Activated T-cell treated with anti-CD3 and anti-CD28 coated beads, Interleukin-2, amount 50 U/mL, for 72 hours (primary cell): ENCODE results near the gene IP6K3. TPM values are rescaled to one million over a fixed set of nuclear protein-coding genes. Genes with fewer than 3 reads are reported as not detected.

Experiments used
- ATAC-seq, 2 donors: fragments of 150-1000 bp; cut with Tn5 transposase; replicated peaks in 1 of 2; 2 replicates each; pipeline ENCODE4 v1.10.0; 2021; ENCODE audit warnings: moderate library complexity in 2 of 2, mild to moderate bottlenecking in 1 of 2
- DNase-seq, 2 donors: peaks; one replicate each; pipeline ENCODE4 v3.0.0; 2021 to 2022; ENCODE audit warnings: mixed read lengths in 1 of 2
- H3K27ac Mint-ChIP-seq: one replicate; pipeline ENCODE4 v1.8.0; 2022; ENCODE audit warnings: mild to moderate bottlenecking, moderate library complexity, mixed read lengths
- H3K27me3 Mint-ChIP-seq: one replicate; pipeline ENCODE4 v1.8.0; 2022; ENCODE audit warnings: low read depth, mixed read lengths
- H3K36me3 Mint-ChIP-seq, 2 donors: one replicate each; pipeline ENCODE4 v1.8.0; 2022; ENCODE audit warnings: mixed read lengths in 2 of 2, mild to moderate bottlenecking in 1 of 2; ENCODE audit not compliant: insufficient read depth in 2 of 2
- H3K4me1 Mint-ChIP-seq: one replicate; pipeline ENCODE4 v1.8.0; 2022; ENCODE audit warnings: low read depth, mixed read lengths
- H3K4me3 Mint-ChIP-seq, 2 donors: one replicate each; pipeline ENCODE4 v1.8.0; 2022; ENCODE audit warnings: mild to moderate bottlenecking in 2 of 2, mixed read lengths in 2 of 2, moderate library complexity in 2 of 2
- H3K9me3 Mint-ChIP-seq, 2 donors: one replicate each; pipeline ENCODE4 v1.8.0; 2022; ENCODE audit warnings: mixed read lengths in 2 of 2
- total RNA-seq, 2 donors: library from RNA; stranded (reverse); gene quantifications; one replicate each; pipeline ENCODE4 v1.2.3, GENCODE V29; 2022

Gene IP6K3
- total RNA-seq, 2 donors from 2014 or later: not detected

- no peak for DNase-seq
- no peaks in the 10 kb centered on the region for H3K9me3 Mint-ChIP-seq
- H3K27me3 Mint-ChIP-seq: peaks cover 6% of the 10 kb centered on the region
- no peak overlapping the region for H3K27ac Mint-ChIP-seq
- peaks cover 15% of the 10 kb centered on the region for H3K4me1 Mint-ChIP-seq
- no peak overlapping the region for H3K4me3 Mint-ChIP-seq
- H3K36me3 Mint-ChIP-seq: no peaks in the 10 kb centered on the region
- ATAC-seq: no peak
These were observed 20.0 kb downstream of the IP6K3 start for GRCh38 chr6:33726696-33727095.

- H3K9me3 Mint-ChIP-seq: no peaks in the 10 kb centered on the region
- DNase-seq (no peak), ATAC-seq (no peak)
- no peak overlapping the region for H3K4me3 Mint-ChIP-seq
- peaks cover 6% of the 10 kb centered on the region for H3K27me3 Mint-ChIP-seq
- peaks cover 15% of the 10 kb centered on the region for H3K4me1 Mint-ChIP-seq
- H3K27ac Mint-ChIP-seq: no peak overlapping the region
- H3K36me3 Mint-ChIP-seq: no peaks in the 10 kb centered on the region
These were observed 20.6 kb downstream of the IP6K3 start for GRCh38 chr6:33725891-33726673.

GRCh38 chr6:33725222-33725621, 21.5 kb downstream of the IP6K3 start:
- ATAC-seq (no peak), DNase-seq (no peak)
- H3K4me1 Mint-ChIP-seq: peaks cover 15% of the 10 kb centered on the region
- H3K4me3 Mint-ChIP-seq: no peak overlapping the region
- no peaks in the 10 kb centered on the region for H3K36me3 Mint-ChIP-seq
- no peaks in the 10 kb centered on the region for H3K9me3 Mint-ChIP-seq
- peaks cover 11% of the 10 kb centered on the region for H3K27me3 Mint-ChIP-seq
- H3K27ac Mint-ChIP-seq: no peak overlapping the region

GRCh38 chr6:33724102-33725023, 22.3 kb downstream of the IP6K3 start:
- DNase-seq (no peak), ATAC-seq (no peak)
- H3K9me3 Mint-ChIP-seq: no peaks in the 10 kb centered on the region
- peaks cover 14% of the 10 kb centered on the region for H3K27me3 Mint-ChIP-seq
- H3K4me1 Mint-ChIP-seq: peaks cover 15% of the 10 kb centered on the region
- no peaks in the 10 kb centered on the region for H3K36me3 Mint-ChIP-seq
- H3K4me3 Mint-ChIP-seq: peak overlapping the region in 1 of 2 donors; percentile 31
- peak overlapping the region; percentile 18 for H3K27ac Mint-ChIP-seq

- Mint-ChIP-seq H3K36me3 (no peaks in the 10 kb centered on the region), H3K27me3 (peaks cover 14% of the 10 kb centered on the region), H3K4me3 (no peak overlapping the region), H3K4me1 (peaks cover 15% of the 10 kb centered on the region), H3K9me3 (no peaks in the 10 kb centered on the region), H3K27ac (peak overlapping the region; percentile 20)
- ATAC-seq (no peak), DNase-seq (no peak)
These were observed 23.2 kb downstream of the IP6K3 start for GRCh38 chr6:33723371-33724085.

- Mint-ChIP-seq H3K27ac (no peak overlapping the region), H3K27me3 (peaks cover 14% of the 10 kb centered on the region), H3K9me3 (no peaks in the 10 kb centered on the region), H3K36me3 (no peaks in the 10 kb centered on the region), H3K4me1 (peaks cover 15% of the 10 kb centered on the region), H3K4me3 (no peak overlapping the region)
- no peak for ATAC-seq
- DNase-seq: no peak
These were observed 24.5 kb downstream of the IP6K3 start for GRCh38 chr6:33722103-33722623.

GRCh38 chr6:33721508-33721907, 25.2 kb downstream of the IP6K3 start:
- DNase-seq (no peak), ATAC-seq (no peak)
- H3K4me1 Mint-ChIP-seq: peaks cover 15% of the 10 kb centered on the region
- peaks cover 14% of the 10 kb centered on the region for H3K27me3 Mint-ChIP-seq
- H3K36me3 Mint-ChIP-seq: no peaks in the 10 kb centered on the region
- H3K9me3 Mint-ChIP-seq: no peaks in the 10 kb centered on the region
- no peak overlapping the region for H3K27ac Mint-ChIP-seq
- H3K4me3 Mint-ChIP-seq: no peak overlapping the region

GRCh38 chr6:33720998-33721397, 25.7 kb downstream of the IP6K3 start:
- ATAC-seq (no peak), DNase-seq (no peak)
- no peak overlapping the region for H3K27ac Mint-ChIP-seq
- H3K9me3 Mint-ChIP-seq: no peaks in the 10 kb centered on the region
- H3K27me3 Mint-ChIP-seq: peaks cover 14% of the 10 kb centered on the region
- H3K4me1 Mint-ChIP-seq: peaks cover 15% of the 10 kb centered on the region
- H3K36me3 Mint-ChIP-seq: no peaks in the 10 kb centered on the region
- no peak overlapping the region for H3K4me3 Mint-ChIP-seq

GRCh38 chr6:33719326-33719987, 27.2 kb downstream of the IP6K3 start:
- DNase-seq (no peak), ATAC-seq (no peak)
- Mint-ChIP-seq H3K4me3 (no peak overlapping the region), H3K27me3 (peaks cover 14% of the 10 kb centered on the region), H3K36me3 (no peaks in the 10 kb centered on the region), H3K9me3 (no peaks in the 10 kb centered on the region), H3K4me1 (peaks cover 11% of the 10 kb centered on the region), H3K27ac (no peak overlapping the region)

GRCh38 chr6:33718713-33719112, 28.0 kb downstream of the IP6K3 start:
- peaks cover 3% of the 10 kb centered on the region for H3K4me1 Mint-ChIP-seq
- peaks cover 12% of the 10 kb centered on the region for H3K27me3 Mint-ChIP-seq
- no peaks in the 10 kb centered on the region for H3K9me3 Mint-ChIP-seq
- ATAC-seq: peak in 1 of 2 donors; percentile 47
- no peak for DNase-seq
- H3K36me3 Mint-ChIP-seq: no peaks in the 10 kb centered on the region
- no peak overlapping the region for H3K4me3 Mint-ChIP-seq
- H3K27ac Mint-ChIP-seq: no peak overlapping the region

GRCh38 chr6:33717934-33718455, 28.7 kb downstream of the IP6K3 start:
- ATAC-seq: no peak
- no peaks in the 10 kb centered on the region for H3K9me3 Mint-ChIP-seq
- H3K27ac Mint-ChIP-seq: no peak overlapping the region
- no peak for DNase-seq
- no peak overlapping the region for H3K4me3 Mint-ChIP-seq
- H3K27me3 Mint-ChIP-seq: peaks cover 8% of the 10 kb centered on the region
- no peaks in the 10 kb centered on the region for H3K4me1 Mint-ChIP-seq
- H3K36me3 Mint-ChIP-seq: no peaks in the 10 kb centered on the region

- Mint-ChIP-seq H3K9me3 (no peaks in the 10 kb centered on the region), H3K4me1 (peaks cover 2% of the 10 kb centered on the region), H3K27me3 (peaks cover 8% of the 10 kb centered on the region), H3K36me3 (no peaks in the 10 kb centered on the region), H3K4me3 (no peak overlapping the region), H3K27ac (no peak overlapping the region)
- ATAC-seq (no peak), DNase-seq (no peak)
These were observed 29.6 kb downstream of the IP6K3 start for GRCh38 chr6:33716890-33717632.
